Neural cell (in vitro differentiated cells): ENCODE results near the gene ART5. TPM values are rescaled to one million over a fixed set of nuclear protein-coding genes. Genes with fewer than 3 reads are reported as not detected.

Source experiments
- H2AFZ ChIP-seq: fragments of 200-600, 300-800 bp; sonication (generic), shearing (Covaris generic); 2 replicates; pipeline ENCODE4 v1.6.0; 2014; ENCODE audit warnings: low read depth, mild to moderate bottlenecking, antibody characterized with exemption, low read length, moderate library complexity
- H3F3A ChIP-seq: fragments of 200-600 bp; shearing (Covaris generic); 2 replicates; pipeline ENCODE4 v1.6.1; 2016; ENCODE audit warnings: mild to moderate bottlenecking, moderate library complexity, mixed read lengths, antibody characterized with exemption, low read length; ENCODE audit not compliant: insufficient read depth, poor library complexity, severe bottlenecking
- H3K27ac ChIP-seq: fragments of 200-600, 300-800 bp; sonication (generic), shearing (Covaris generic); 2 replicates; pipeline ENCODE4 v1.5.1; 2014; ENCODE audit warnings: mild to moderate bottlenecking, low read length, moderate library complexity
- H3K27me3 ChIP-seq: fragments of 300-800, 200-600 bp; sonication (generic), shearing (Covaris generic); 2 replicates; pipeline ENCODE4 v1.6.0; 2014; ENCODE audit warnings: mild to moderate bottlenecking, low read depth, low read length, moderate library complexity; ENCODE audit not compliant: insufficient read depth
- H3K36me3 ChIP-seq: fragments of 300-800, 200-600 bp; sonication (generic), shearing (Covaris generic); 2 replicates; pipeline ENCODE4 v1.5.1; 2014; ENCODE audit warnings: mild to moderate bottlenecking, antibody characterized with exemption, low read length, moderate library complexity; ENCODE audit not compliant: insufficient read depth
- H3K4me2 ChIP-seq: fragments of 300-800, 200-600 bp; sonication (generic), shearing (Covaris generic); 2 replicates; pipeline ENCODE4 v1.6.0; 2014; ENCODE audit warnings: mild to moderate bottlenecking, low read length
- H3K4me3 ChIP-seq: fragments of 300-800, 200-600 bp; sonication (generic), shearing (Covaris generic); 2 replicates; pipeline ENCODE4 v1.5.1; 2014; ENCODE audit warnings: mild to moderate bottlenecking, low read length, moderate library complexity
- H3K79me2 ChIP-seq: fragments of 200-600 bp; shearing (Covaris generic); replicated peaks from 2 replicates; pipeline ENCODE4 v1.6.0; 2014; ENCODE audit warnings: mild to moderate bottlenecking, low read length, moderate library complexity; ENCODE audit not compliant: insufficient read depth
- H3K9ac ChIP-seq: fragments of 300-800, 200-600 bp; sonication (generic), shearing (Covaris generic); 2 replicates; pipeline ENCODE4 v1.6.1; 2016; ENCODE audit warnings: mild to moderate bottlenecking, low read length, mixed read lengths
- H3K9me2 ChIP-seq: fragments of 200-600 bp; shearing (Covaris generic); 2 replicates; pipeline ENCODE4 v1.6.1; 2016; ENCODE audit warnings: mild to moderate bottlenecking, low read length, mixed read lengths; ENCODE audit not compliant: insufficient read depth
- H3K9me3 ChIP-seq: fragments of 200-600, 300-800 bp; sonication (generic), shearing (Covaris generic); 2 replicates; pipeline ENCODE4 v1.6.1; 2016; ENCODE audit warnings: mild to moderate bottlenecking, mixed run types, low read length, moderate library complexity, mixed read lengths
- H4K20me1 ChIP-seq: fragments of 200-600 bp; shearing (Covaris generic); 2 replicates; pipeline ENCODE4 v1.6.1; 2016; ENCODE audit warnings: mild to moderate bottlenecking, mixed run types; ENCODE audit not compliant: insufficient read depth
- EP300 ChIP-seq: fragments of 450-650 bp; conservative IDR thresholded peaks from 2 replicates; pipeline ENCODE4 v1.6.1; 2014; ENCODE audit warnings: antibody characterized with exemption, mild to moderate bottlenecking, moderate library complexity; ENCODE audit not compliant: poor library complexity, severe bottlenecking
- EZH2 ChIP-seq: fragments of 200-600, 300-800 bp; shearing (Covaris generic), sonication (generic); IDR thresholded peaks from 2 replicates; pipeline ENCODE4 v1.6.1; 2014; ENCODE audit warnings: antibody characterized with exemption, low read length, borderline replicate concordance, mild to moderate bottlenecking; ENCODE audit not compliant: insufficient read depth, poor library complexity, severe bottlenecking
- MXI1 ChIP-seq: fragments of 450-650 bp; conservative IDR thresholded peaks from 2 replicates; pipeline ENCODE4 v1.6.1; 2014; ENCODE audit warnings: antibody characterized with exemption, mild to moderate bottlenecking; ENCODE audit not compliant: poor library complexity, severe bottlenecking
- POLR2AphosphoS5 ChIP-seq: IDR thresholded peaks from 2 replicates; pipeline ENCODE4 v1.6.1; 2012
- RAD21 ChIP-seq: fragments of 450-650 bp; conservative IDR thresholded peaks from 2 replicates; pipeline ENCODE4 v1.6.1; 2014; ENCODE audit warnings: antibody characterized with exemption, mild to moderate bottlenecking, moderate library complexity
- SMC3 ChIP-seq: fragments of 450-650 bp; conservative IDR thresholded peaks from 2 replicates; pipeline ENCODE4 v1.6.1; 2014; ENCODE audit warnings: antibody characterized with exemption, mild to moderate bottlenecking, moderate library complexity; ENCODE audit not compliant: poor library complexity
- TAF1 ChIP-seq: IDR thresholded peaks from 2 replicates; pipeline ENCODE4 v1.6.1; 2012; ENCODE audit warnings: low read depth
- polyA plus RNA-seq: library from polyadenylated mRNA; depleted of rRNA; stranded (reverse); fragments of >200 nt; gene quantifications from 2 replicates; pipeline ENCODE4 v1.2.3, GENCODE V29; 2014
- TF ChIP-seq, protein P1 (sequence below): IDR thresholded peaks from 2 replicates; pipeline ENCODE4 v1.6.1; 2012; ENCODE audit warnings: borderline replicate concordance
- TF ChIP-seq, protein P2 (sequence below): fragments of 450-650 bp; IDR thresholded peaks from 2 replicates; pipeline ENCODE4 v1.5.1; 2014; ENCODE audit warnings: antibody characterized with exemption, mild to moderate bottlenecking, moderate library complexity; ENCODE audit not compliant: poor library complexity, severe bottlenecking

Gene ART5
- polyA plus RNA-seq, 1 donor from 2014 or later: not detected

DNA sequence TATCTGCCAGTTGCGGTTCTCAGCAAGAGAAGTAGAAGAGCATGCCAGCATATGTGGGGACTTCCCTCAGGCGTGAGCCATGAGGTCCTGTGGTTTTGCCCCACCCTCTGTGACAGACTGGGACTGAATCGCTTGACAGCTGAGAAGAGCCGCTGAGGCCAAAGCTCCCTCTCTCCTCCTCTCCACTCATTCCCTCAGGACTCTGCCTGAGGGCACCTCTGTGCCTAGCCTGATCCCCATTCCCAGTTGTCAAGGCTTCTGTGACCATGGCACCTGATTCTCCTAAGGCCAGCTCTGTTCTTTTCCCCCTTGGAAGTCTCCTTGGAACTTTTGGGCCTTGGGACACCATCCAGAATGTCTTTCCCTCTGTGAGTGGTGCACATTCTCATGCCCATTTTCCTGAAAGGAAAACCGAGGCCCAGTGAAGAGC lies 27.0 kb downstream of the ART5 start:
- Histone ChIP-seq H3K79me2 (no peaks in the 10 kb centered on the region), H3K27me3 (no peaks in the 10 kb centered on the region), H3F3A (no peaks in the 10 kb centered on the region), H3K9ac (no peak overlapping the region), H3K9me3 (no peaks in the 10 kb centered on the region), H3K9me2 (no peaks in the 10 kb centered on the region), H3K27ac (no peak overlapping the region), H4K20me1 (no peaks in the 10 kb centered on the region), H3K4me2 (no peak overlapping the region), H3K4me3 (no peak overlapping the region), H3K36me3 (no peaks in the 10 kb centered on the region), H2AFZ (no peak overlapping the region)
- TF ChIP-seq TAF1 (no peak), POLR2AphosphoS5 (no peak), EP300 (no peak), RAD21 (no peak), MXI1 (no peak), EZH2 (no peak), SMC3 (no peak)
- TF ChIP-seq, protein P1, sequence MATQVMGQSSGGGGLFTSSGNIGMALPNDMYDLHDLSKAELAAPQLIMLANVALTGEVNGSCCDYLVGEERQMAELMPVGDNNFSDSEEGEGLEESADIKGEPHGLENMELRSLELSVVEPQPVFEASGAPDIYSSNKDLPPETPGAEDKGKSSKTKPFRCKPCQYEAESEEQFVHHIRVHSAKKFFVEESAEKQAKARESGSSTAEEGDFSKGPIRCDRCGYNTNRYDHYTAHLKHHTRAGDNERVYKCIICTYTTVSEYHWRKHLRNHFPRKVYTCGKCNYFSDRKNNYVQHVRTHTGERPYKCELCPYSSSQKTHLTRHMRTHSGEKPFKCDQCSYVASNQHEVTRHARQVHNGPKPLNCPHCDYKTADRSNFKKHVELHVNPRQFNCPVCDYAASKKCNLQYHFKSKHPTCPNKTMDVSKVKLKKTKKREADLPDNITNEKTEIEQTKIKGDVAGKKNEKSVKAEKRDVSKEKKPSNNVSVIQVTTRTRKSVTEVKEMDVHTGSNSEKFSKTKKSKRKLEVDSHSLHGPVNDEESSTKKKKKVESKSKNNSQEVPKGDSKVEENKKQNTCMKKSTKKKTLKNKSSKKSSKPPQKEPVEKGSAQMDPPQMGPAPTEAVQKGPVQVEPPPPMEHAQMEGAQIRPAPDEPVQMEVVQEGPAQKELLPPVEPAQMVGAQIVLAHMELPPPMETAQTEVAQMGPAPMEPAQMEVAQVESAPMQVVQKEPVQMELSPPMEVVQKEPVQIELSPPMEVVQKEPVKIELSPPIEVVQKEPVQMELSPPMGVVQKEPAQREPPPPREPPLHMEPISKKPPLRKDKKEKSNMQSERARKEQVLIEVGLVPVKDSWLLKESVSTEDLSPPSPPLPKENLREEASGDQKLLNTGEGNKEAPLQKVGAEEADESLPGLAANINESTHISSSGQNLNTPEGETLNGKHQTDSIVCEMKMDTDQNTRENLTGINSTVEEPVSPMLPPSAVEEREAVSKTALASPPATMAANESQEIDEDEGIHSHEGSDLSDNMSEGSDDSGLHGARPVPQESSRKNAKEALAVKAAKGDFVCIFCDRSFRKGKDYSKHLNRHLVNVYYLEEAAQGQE: no peak
- TF ChIP-seq, protein P2, sequence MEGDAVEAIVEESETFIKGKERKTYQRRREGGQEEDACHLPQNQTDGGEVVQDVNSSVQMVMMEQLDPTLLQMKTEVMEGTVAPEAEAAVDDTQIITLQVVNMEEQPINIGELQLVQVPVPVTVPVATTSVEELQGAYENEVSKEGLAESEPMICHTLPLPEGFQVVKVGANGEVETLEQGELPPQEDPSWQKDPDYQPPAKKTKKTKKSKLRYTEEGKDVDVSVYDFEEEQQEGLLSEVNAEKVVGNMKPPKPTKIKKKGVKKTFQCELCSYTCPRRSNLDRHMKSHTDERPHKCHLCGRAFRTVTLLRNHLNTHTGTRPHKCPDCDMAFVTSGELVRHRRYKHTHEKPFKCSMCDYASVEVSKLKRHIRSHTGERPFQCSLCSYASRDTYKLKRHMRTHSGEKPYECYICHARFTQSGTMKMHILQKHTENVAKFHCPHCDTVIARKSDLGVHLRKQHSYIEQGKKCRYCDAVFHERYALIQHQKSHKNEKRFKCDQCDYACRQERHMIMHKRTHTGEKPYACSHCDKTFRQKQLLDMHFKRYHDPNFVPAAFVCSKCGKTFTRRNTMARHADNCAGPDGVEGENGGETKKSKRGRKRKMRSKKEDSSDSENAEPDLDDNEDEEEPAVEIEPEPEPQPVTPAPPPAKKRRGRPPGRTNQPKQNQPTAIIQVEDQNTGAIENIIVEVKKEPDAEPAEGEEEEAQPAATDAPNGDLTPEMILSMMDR: no peak

GRCh38 chr11:3613998-3614741 lies 27.6 kb downstream of the ART5 start:
- H3K4me2 ChIP-seq: no peak overlapping the region
- TF ChIP-seq POLR2AphosphoS5 (no peak), EZH2 (no peak), RAD21 (no peak), SMC3 (no peak)
- H3K36me3 ChIP-seq: no peaks in the 10 kb centered on the region
- no peaks in the 10 kb centered on the region for H3K9me2 ChIP-seq
- H4K20me1 ChIP-seq: no peaks in the 10 kb centered on the region
- H3K79me2 ChIP-seq: no peaks in the 10 kb centered on the region
- H3K27ac ChIP-seq: no peak overlapping the region
- no peak overlapping the region for H3K4me3 ChIP-seq
- H2AFZ ChIP-seq: no peak overlapping the region
- H3K9ac ChIP-seq: no peak overlapping the region
- no peaks in the 10 kb centered on the region for H3F3A ChIP-seq
- H3K27me3 ChIP-seq: no peaks in the 10 kb centered on the region
- no peaks in the 10 kb centered on the region for H3K9me3 ChIP-seq
